KMS-11 (cell line): ENCODE results near the gene NPTXR.

Source experiments
- H2AFZ ChIP-seq: fragments of 200-600 bp; sonication (generic); 2 replicates; pipeline ENCODE4 v1.6.1; 2016; ENCODE audit warnings: antibody characterized with exemption, mixed run types, low read depth
- H3K27ac ChIP-seq: fragments of 200-600 bp; sonication (generic); 2 replicates; pipeline ENCODE4 v1.6.1; 2016; ENCODE audit warnings: mild to moderate bottlenecking, mixed run types
- H3K27me3 ChIP-seq: fragments of 200-600 bp; sonication (generic); 2 replicates; pipeline ENCODE4 v1.6.1; 2017; ENCODE audit warnings: mild to moderate bottlenecking, low read depth, mixed run types, moderate library complexity; ENCODE audit not compliant: insufficient read depth
- H3K36me3 ChIP-seq: fragments of 200-600 bp; sonication (generic); 2 replicates; pipeline ENCODE4 v1.6.1; 2017; ENCODE audit warnings: mild to moderate bottlenecking, mixed run types; ENCODE audit not compliant: insufficient read depth
- H3K4me1 ChIP-seq: fragments of 200-600 bp; sonication (generic); 2 replicates; pipeline ENCODE4 v1.6.1; 2016; ENCODE audit warnings: mild to moderate bottlenecking, low read depth, mixed run types; ENCODE audit not compliant: poor library complexity, severe bottlenecking
- H3K4me2 ChIP-seq: fragments of 200-600 bp; sonication (generic); 2 replicates; pipeline ENCODE4 v1.7.0; 2016; ENCODE audit warnings: mild to moderate bottlenecking, mixed run types
- H3K4me3 ChIP-seq: fragments of 200-600 bp; sonication (generic); IDR thresholded peaks from 2 replicates; pipeline ENCODE4 v1.6.1; 2017; ENCODE audit warnings: low read depth, low read length, mixed read lengths; ENCODE audit not compliant: insufficient read depth
- H3K79me2 ChIP-seq: fragments of 200-600 bp; sonication (generic); 2 replicates; pipeline ENCODE4 v1.6.1; 2016; ENCODE audit warnings: low read depth, mixed run types; ENCODE audit not compliant: insufficient read depth
- H3K9ac ChIP-seq: fragments of 200-600 bp; sonication (generic); 2 replicates; pipeline ENCODE4 v1.6.1; 2016; ENCODE audit warnings: mild to moderate bottlenecking, mixed run types
- H4K20me1 ChIP-seq: fragments of 200-600 bp; sonication (generic); 2 replicates; pipeline ENCODE4 v1.6.1; 2016; ENCODE audit warnings: mild to moderate bottlenecking, mixed run types; ENCODE audit not compliant: insufficient read depth
- TF ChIP-seq, protein P1 (sequence below): fragments of 200-600 bp; sonication (generic); conservative IDR thresholded peaks from 2 replicates; pipeline ENCODE4 v1.6.1; 2017; ENCODE audit warnings: low read depth, mild to moderate bottlenecking, antibody characterized with exemption, low read length, moderate library complexity, mixed read lengths

Gene NPTXR

DNA sequence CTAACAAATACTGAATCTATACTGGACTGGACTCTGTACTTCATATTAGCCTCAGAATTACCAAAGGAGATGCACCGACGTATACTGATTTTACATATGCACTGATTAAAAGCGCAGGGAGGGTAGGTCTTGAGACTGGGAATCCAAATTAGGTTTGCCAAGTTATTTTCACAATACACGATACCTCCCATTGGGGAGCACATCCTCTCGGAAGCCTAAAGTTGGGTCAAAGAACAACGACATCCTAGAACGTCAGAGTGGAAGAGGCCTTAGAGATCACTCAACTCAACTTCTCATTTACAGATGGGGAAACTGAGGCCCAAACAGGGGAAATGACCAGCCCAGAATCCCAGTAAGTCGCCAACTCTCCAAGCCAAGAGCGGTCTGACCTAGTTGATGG is 50.5 kb downstream of the NPTXR start:
- H3K9ac ChIP-seq, result peak overlapping the region; percentile 58; the same call in 1 of the 2 replicates
- H3K79me2 ChIP-seq, result no peaks in the 10 kb centered on the region
- H4K20me1 ChIP-seq, result no peaks in the 10 kb centered on the region
- peaks cover 6% of the 10 kb centered on the region for H3K4me1 ChIP-seq
- H3K36me3 ChIP-seq, result no peaks in the 10 kb centered on the region
- TF ChIP-seq, protein P1, sequence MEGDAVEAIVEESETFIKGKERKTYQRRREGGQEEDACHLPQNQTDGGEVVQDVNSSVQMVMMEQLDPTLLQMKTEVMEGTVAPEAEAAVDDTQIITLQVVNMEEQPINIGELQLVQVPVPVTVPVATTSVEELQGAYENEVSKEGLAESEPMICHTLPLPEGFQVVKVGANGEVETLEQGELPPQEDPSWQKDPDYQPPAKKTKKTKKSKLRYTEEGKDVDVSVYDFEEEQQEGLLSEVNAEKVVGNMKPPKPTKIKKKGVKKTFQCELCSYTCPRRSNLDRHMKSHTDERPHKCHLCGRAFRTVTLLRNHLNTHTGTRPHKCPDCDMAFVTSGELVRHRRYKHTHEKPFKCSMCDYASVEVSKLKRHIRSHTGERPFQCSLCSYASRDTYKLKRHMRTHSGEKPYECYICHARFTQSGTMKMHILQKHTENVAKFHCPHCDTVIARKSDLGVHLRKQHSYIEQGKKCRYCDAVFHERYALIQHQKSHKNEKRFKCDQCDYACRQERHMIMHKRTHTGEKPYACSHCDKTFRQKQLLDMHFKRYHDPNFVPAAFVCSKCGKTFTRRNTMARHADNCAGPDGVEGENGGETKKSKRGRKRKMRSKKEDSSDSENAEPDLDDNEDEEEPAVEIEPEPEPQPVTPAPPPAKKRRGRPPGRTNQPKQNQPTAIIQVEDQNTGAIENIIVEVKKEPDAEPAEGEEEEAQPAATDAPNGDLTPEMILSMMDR, result no peak
- H3K4me3 ChIP-seq, result no peak overlapping the region
- H2AFZ ChIP-seq, result peak overlapping the region; percentile 81; the same call in 1 of the 2 replicates
- peaks cover 29% of the 10 kb centered on the region for H3K27me3 ChIP-seq
- H3K4me2 ChIP-seq, result peak overlapping the region; percentile 77
- no peak overlapping the region for H3K27ac ChIP-seq

DNA sequence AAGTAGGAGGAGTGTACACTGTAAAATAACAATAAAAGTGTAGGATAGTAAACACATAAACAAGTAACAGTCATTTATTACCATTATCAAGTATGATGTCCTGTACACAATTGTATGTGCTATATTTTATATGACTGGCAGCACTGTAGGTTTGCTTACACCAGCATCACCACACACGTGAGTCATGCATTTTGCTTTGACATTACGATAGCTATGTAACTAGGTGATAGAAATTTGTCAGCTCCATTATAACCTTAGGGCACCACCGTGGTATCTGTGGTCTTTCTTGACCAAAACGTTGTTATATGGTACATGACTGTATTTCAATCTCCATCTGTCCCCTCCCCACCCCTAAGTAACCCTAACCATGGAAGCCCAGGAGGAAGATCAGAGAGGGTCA is 51.0 kb downstream of the NPTXR start:
- TF ChIP-seq, protein P1, result no peak
- H3K36me3 ChIP-seq, result no peaks in the 10 kb centered on the region

DNA sequence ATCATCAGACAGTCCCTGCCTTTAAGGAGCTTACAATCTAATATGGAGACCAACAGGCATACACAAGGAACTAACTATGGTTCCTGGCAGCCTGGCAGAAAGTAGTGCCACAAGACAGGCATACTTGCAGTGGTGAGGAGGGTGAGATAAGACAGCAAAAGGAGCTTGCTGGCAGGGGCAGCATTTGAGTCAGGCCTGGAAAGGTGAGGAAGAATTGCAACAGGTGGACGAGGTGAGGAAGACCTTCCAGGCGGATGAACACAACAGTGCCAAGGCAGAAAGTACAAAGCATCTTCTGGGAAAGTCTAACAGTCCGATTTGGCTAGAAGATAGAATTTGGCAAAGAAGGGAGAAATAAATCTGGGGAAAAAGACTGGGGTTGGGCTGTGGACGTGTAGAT is 54.2 kb downstream of the NPTXR start:
- Histone ChIP-seq H3K36me3 (no peaks in the 10 kb centered on the region), H3K4me2 (no peak overlapping the region), H2AFZ (no peak overlapping the region), H3K79me2 (no peaks in the 10 kb centered on the region), H3K27me3 (no peaks in the 10 kb centered on the region), H3K9ac (no peak overlapping the region), H3K4me1 (peaks cover 5% of the 10 kb centered on the region), H3K4me3 (no peak overlapping the region), H4K20me1 (no peaks in the 10 kb centered on the region), H3K27ac (no peak overlapping the region)
- TF ChIP-seq, protein P1, result no peak

More for the DNA sequence above, 51.0 kb downstream of the NPTXR start:
- Histone ChIP-seq H4K20me1 (no peaks in the 10 kb centered on the region), H3K9ac (no peak overlapping the region), H3K4me2 (peak overlapping the region; percentile 77; the same call in 1 of the 2 replicates), H2AFZ (no peak overlapping the region), H3K79me2 (no peaks in the 10 kb centered on the region), H3K4me3 (no peak overlapping the region), H3K4me1 (peaks cover 6% of the 10 kb centered on the region), H3K27me3 (peaks cover 25% of the 10 kb centered on the region), H3K27ac (no peak overlapping the region)

DNA sequence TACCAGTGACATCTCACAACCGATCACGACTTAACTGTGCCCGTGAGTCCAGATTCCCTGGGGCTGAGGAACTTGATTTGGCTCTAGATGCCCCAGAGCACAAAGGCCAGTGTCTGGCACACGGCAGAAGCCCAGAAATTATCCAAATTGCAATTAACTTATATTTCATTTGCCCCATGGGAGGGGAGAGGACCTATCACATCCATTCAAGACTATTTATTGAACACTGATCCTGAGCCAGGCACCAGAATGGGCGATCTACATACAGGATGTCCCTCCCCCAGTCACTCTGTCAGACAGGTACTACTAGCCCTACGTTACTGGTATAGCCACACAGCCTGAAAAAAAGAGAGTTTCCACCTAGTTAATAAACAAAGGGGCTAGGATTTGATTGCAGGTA is 55.0 kb downstream of the NPTXR start:
- Histone ChIP-seq H3K4me2 (no peak overlapping the region), H3K27ac (no peak overlapping the region)

More for the DNA sequence above, 55.0 kb downstream of the NPTXR start:
- TF ChIP-seq, protein P1, result no peak
- no peaks in the 10 kb centered on the region for H3K27me3 ChIP-seq
- H3K4me3 ChIP-seq, result no peak overlapping the region
- H4K20me1 ChIP-seq, result no peaks in the 10 kb centered on the region
- H2AFZ ChIP-seq, result no peak overlapping the region
- no peak overlapping the region for H3K9ac ChIP-seq
- H3K36me3 ChIP-seq, result no peaks in the 10 kb centered on the region
- no peaks in the 10 kb centered on the region for H3K4me1 ChIP-seq
- H3K79me2 ChIP-seq, result no peaks in the 10 kb centered on the region
